Nephron progenitor cell (in vitro differentiated cells): ENCODE measurements around the gene ADAR.

Source experiments
- DNase-seq: peaks from one replicate; pipeline ENCODE4 v3.0.0; 2021
- H3K27ac Mint-ChIP-seq: 2 replicates; pipeline ENCODE4 v1.8.0; 2021; ENCODE audit warnings: mild to moderate bottlenecking, moderate library complexity, mixed read lengths
- H3K27me3 Mint-ChIP-seq: 2 replicates; pipeline ENCODE4 v1.8.0; 2021; ENCODE audit warnings: mild to moderate bottlenecking, low read depth, mixed read lengths; ENCODE audit not compliant: poor library complexity
- H3K36me3 Mint-ChIP-seq: 2 replicates; pipeline ENCODE4 v1.8.0; 2021; ENCODE audit warnings: low read depth, mixed read lengths
- H3K4me1 Mint-ChIP-seq: 2 replicates; pipeline ENCODE4 v1.8.0; 2021; ENCODE audit warnings: mixed read lengths
- H3K4me3 Mint-ChIP-seq: 2 replicates; pipeline ENCODE4 v1.8.0; 2021; ENCODE audit warnings: mild to moderate bottlenecking, moderate library complexity, mixed read lengths
- H3K9me3 Mint-ChIP-seq: 2 replicates; pipeline ENCODE4 v1.8.0; 2021; ENCODE audit warnings: mild to moderate bottlenecking, moderate library complexity, mixed read lengths
- TF ChIP-seq, protein P1 (sequence below): fragments of 200-600 bp; sonication (generic); IDR thresholded peaks from 2 replicates; pipeline ENCODE4 v1.5.0; 2021; ENCODE audit warnings: antibody characterized with exemption

Gene ADAR

DNA sequence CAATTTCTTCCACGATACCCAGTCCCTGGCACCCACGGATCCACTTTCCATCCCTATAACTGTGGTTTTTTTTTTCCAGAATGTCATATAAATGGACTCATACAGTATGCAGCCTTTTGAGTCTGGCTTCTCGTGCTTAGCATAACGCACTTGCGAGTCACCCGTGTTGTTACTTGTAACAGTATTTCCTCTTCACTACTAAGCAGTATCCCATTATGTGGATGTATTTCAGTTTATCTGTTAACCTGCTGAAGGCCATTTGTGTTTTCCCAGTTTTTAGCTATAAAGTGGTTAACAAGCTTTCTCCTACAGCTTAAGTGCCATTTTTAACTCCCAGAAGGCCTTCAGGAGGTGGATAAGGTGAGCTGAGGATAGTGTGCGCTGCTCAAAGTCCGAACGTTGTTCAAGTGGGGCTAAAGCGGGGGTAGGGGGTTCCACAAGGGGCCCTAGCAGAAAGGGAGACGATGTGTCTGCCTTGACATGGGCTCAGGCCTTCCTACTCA lies 829 bp downstream of the ADAR start:
- DNase-seq: no peak
- H3K36me3 Mint-ChIP-seq: peaks cover 21% of the 10 kb centered on the region
- H3K27ac Mint-ChIP-seq: peak overlapping the region; percentile 97
- no peaks in the 10 kb centered on the region for H3K9me3 Mint-ChIP-seq
- no peaks in the 10 kb centered on the region for H3K27me3 Mint-ChIP-seq
- TF ChIP-seq, protein P1, sequence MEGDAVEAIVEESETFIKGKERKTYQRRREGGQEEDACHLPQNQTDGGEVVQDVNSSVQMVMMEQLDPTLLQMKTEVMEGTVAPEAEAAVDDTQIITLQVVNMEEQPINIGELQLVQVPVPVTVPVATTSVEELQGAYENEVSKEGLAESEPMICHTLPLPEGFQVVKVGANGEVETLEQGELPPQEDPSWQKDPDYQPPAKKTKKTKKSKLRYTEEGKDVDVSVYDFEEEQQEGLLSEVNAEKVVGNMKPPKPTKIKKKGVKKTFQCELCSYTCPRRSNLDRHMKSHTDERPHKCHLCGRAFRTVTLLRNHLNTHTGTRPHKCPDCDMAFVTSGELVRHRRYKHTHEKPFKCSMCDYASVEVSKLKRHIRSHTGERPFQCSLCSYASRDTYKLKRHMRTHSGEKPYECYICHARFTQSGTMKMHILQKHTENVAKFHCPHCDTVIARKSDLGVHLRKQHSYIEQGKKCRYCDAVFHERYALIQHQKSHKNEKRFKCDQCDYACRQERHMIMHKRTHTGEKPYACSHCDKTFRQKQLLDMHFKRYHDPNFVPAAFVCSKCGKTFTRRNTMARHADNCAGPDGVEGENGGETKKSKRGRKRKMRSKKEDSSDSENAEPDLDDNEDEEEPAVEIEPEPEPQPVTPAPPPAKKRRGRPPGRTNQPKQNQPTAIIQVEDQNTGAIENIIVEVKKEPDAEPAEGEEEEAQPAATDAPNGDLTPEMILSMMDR: no peak
- H3K4me3 Mint-ChIP-seq: peak overlapping the region; percentile 93
- peaks cover 72% of the 10 kb centered on the region for H3K4me1 Mint-ChIP-seq

DNA sequence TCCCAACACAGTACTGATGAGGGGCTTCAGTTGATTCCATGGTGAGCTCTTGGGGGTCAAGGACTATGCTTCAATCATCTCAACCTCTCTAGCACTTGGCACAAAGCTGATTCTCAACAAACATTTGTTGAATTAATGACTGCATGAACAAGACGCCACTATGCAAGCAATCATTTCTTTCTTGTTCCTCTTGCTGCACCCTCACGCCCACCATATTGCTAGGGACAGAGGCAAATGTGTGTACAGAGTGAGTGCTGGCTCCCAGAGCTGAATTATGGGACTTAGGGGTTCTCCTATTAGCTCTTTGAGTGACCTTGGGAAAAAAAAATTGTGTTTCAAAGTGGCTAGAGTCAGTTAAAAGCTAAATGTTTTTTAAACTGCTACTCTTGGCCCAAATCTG lies 2.5 kb downstream of the ADAR start:
- no peaks in the 10 kb centered on the region for H3K27me3 Mint-ChIP-seq
- no peaks in the 10 kb centered on the region for H3K9me3 Mint-ChIP-seq
- peaks cover 35% of the 10 kb centered on the region for H3K36me3 Mint-ChIP-seq
- no peak overlapping the region for H3K27ac Mint-ChIP-seq
- peaks cover 57% of the 10 kb centered on the region for H3K4me1 Mint-ChIP-seq
- no peak for DNase-seq
- no peak overlapping the region for H3K4me3 Mint-ChIP-seq
- TF ChIP-seq, protein P1: no peak

DNA sequence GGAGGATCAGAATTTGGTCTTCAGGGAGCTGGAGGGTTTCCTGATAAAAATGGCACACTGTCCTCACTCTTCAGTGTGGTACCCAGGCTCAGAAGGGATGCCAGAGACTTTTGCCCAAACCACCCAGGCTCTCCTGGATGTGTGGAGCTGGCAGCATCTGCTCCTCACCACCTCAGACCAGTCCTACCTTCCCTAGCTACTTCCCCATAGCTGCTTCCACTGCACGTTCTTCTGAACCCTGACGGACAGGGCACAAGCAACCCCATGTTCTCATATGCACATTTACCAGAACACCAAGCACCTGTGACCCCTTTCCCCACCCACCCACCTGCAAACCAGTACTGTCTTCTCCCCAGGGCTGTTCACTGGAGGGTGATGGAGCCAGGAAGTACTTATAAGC lies 4.7 kb downstream of the ADAR start:
- Mint-ChIP-seq H3K9me3 (no peaks in the 10 kb centered on the region), H3K27me3 (no peaks in the 10 kb centered on the region), H3K4me3 (no peak overlapping the region), H3K4me1 (peaks cover 46% of the 10 kb centered on the region), H3K36me3 (peaks cover 39% of the 10 kb centered on the region), H3K27ac (no peak overlapping the region)
- TF ChIP-seq, protein P1: no peak
- no peak for DNase-seq

DNA sequence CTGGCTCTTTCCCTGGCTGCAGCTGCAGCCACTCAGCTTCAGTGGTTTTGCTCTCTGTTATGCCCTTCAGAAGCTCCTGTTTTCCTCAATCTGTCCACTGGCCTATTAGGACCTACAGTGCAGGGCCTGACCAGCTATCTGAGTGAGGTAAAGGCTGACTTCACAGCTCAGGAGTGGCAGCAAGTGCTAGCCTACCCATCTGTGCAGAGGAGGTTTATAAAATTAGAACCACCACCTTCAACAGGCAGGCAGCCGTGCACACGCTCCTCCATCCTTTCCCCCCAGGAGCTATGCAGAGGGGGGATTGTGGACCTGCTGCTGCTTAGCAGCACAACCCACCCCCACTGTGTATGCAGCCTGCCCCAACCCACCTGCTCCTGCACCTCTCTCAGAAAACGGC lies 8.3 kb downstream of the ADAR start:
- peaks cover 14% of the 10 kb centered on the region for H3K4me1 Mint-ChIP-seq
- H3K9me3 Mint-ChIP-seq: no peaks in the 10 kb centered on the region
- peak overlapping the region; percentile 80 for H3K27ac Mint-ChIP-seq
- TF ChIP-seq, protein P1: no peak
- no peak for DNase-seq
- H3K27me3 Mint-ChIP-seq: no peaks in the 10 kb centered on the region
- H3K4me3 Mint-ChIP-seq: no peak overlapping the region
- H3K36me3 Mint-ChIP-seq: peaks cover 53% of the 10 kb centered on the region

DNA sequence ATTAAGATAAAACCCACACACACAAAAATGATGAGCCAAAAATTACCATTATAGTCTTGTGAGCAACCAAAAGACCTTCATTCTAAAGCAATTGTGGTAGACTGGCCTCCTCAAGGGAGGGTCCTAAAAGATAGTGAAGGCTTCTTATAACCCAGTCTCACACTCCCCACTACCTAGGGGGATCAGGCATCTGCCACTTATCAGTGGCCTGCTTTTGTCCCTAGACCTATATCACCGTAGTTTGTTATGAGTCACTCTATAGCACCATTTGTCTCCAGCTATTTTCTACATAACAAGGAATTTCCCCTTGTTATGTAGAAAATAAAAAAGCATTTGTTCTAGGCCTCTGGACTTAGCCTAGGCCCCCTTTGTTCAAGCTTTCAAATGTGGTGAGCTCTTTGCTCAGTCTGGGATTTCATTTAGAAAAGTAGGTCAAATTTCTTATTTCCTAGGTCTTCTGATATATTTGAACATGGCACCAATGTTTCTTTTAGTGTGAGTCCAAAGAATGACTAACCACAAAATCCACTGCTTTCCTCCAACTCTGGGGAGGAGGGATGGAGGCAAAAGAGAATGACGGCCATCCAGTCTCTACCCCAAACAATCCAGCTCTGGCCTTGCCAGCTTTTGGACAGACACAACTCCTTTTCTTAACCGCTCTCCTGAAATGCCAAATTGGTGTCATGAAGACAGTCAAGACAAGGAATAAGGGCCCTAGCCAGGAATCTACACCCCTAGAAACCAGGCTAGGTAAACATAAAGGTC lies 8.9 kb downstream of the ADAR start:
- Mint-ChIP-seq H3K4me3 (no peak overlapping the region), H3K4me1 (peaks cover 9% of the 10 kb centered on the region), H3K36me3 (peaks cover 54% of the 10 kb centered on the region), H3K27me3 (no peaks in the 10 kb centered on the region), H3K27ac (no peak overlapping the region), H3K9me3 (no peaks in the 10 kb centered on the region)
- DNase-seq: no peak
- TF ChIP-seq, protein P1: no peak

DNA sequence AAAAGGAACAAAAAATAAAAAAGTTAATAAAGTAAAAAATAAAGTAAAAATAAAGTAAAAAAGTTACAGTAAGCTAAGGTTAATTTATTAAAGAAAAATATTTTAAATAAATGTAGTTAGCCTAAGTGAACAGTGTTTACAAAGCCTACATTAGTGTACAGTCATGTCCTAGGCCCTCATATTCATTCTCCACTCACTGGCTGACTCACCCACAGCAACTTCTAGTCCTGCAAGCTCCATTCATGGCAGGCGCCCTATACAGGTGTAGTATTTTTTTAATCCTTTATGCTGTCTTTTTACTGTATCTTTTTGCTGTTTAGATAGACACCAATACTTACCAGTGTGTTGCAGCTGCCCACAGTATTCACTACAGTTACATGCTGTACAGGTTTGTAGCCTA lies 12.4 kb downstream of the ADAR start:
- Mint-ChIP-seq H3K4me1 (peaks cover 4% of the 10 kb centered on the region), H3K9me3 (no peaks in the 10 kb centered on the region), H3K27ac (no peak overlapping the region), H3K27me3 (peaks cover 2% of the 10 kb centered on the region), H3K4me3 (no peak overlapping the region), H3K36me3 (peaks cover 53% of the 10 kb centered on the region)
- no peak for DNase-seq
- TF ChIP-seq, protein P1: no peak
